SK-N-SH (cell line): ENCODE measurements around the gene GRK2. TPM values are rescaled to one million over a fixed set of nuclear protein-coding genes. Genes with fewer than 3 reads are reported as not detected.

Experiments
- CTCF ChIA-PET: fragments of 300-600, 350-600 bp; formaldehyde crosslinking; extraction: SDS; loops from one replicate; lab custom pipeline; 2021; lab: Yijun Ruan, JAX
- POLR2A ChIA-PET: fragments of 350-600 bp; sonication (Branson Sonifier 250); formaldehyde crosslinking; extraction: SDS; loops from one replicate; lab custom pipeline; 2020; ENCODE audit warnings: antibody characterized with exemption, inconsistent platforms; lab: Yijun Ruan, JAX
- DNase-seq: peaks from one replicate; pipeline ENCODE4 v3.0.0; 2012
- H2AFZ ChIP-seq: fragments of 200-600 bp; sonication (generic); 2 replicates; pipeline ENCODE4 v1.8.1; 2016; ENCODE audit warnings: antibody characterized with exemption, mild to moderate bottlenecking, low read depth
- H3F3A ChIP-seq: fragments of 200-600 bp; sonication (generic); replicated peaks from 2 replicates; pipeline ENCODE3; 2016; ENCODE audit warnings: antibody characterized with exemption, mild to moderate bottlenecking; ENCODE audit not compliant: insufficient read depth
- H3K27ac ChIP-seq, 2 experiments: fragments of 200-500 bp in 1 of 2; fragments of 200-600 bp in 1 of 2; sonication (Bioruptor generic) in 1 of 2; sonication (generic), shearing (Covaris generic) in 1 of 2; 2 replicates each; pipeline versions ENCODE4 v1.5.1 to v1.6.1; 2014 to 2016; ENCODE audit warnings: low read depth in 2 of 2, inconsistent platforms in 1 of 2, low read length in 1 of 2, mild to moderate bottlenecking in 1 of 2, mixed read lengths in 1 of 2
- H3K27me3 ChIP-seq: fragments of 200-600 bp; sonication (generic), shearing (Covaris generic); 2 replicates; pipeline ENCODE4 v1.6.1; 2016; ENCODE audit warnings: mixed run types; ENCODE audit not compliant: insufficient read depth
- H3K36me3 ChIP-seq, 2 experiments: fragments of 200-500 bp in 1 of 2; fragments of 200-600 bp in 1 of 2; sonication (Bioruptor generic) in 1 of 2; sonication (generic) in 1 of 2; replicated peaks in 1 of 2; 2 replicates each; pipeline versions ENCODE3 to v1.5.1; 2014 to 2016; ENCODE audit warnings: low read length in 1 of 2, mild to moderate bottlenecking in 1 of 2; ENCODE audit not compliant: insufficient read depth in 2 of 2, control insufficient read depth in 1 of 2
- H3K4me1 ChIP-seq, 2 experiments: fragments of 200-500 bp in 1 of 2; fragments of 200-600 bp in 1 of 2; sonication (Bioruptor generic) in 1 of 2; sonication (generic), shearing (Covaris generic) in 1 of 2; 2 replicates each; pipeline versions ENCODE4 v1.5.1 to v1.6.1; 2014 to 2016; ENCODE audit warnings: low read depth in 1 of 2, low read length in 1 of 2, mixed run types in 1 of 2; ENCODE audit not compliant: insufficient read depth in 2 of 2, control insufficient read depth in 1 of 2
- H3K4me2 ChIP-seq: fragments of 200-600 bp; sonication (generic), shearing (Covaris generic); 2 replicates; pipeline ENCODE4 v1.6.1; 2017; ENCODE audit warnings: mixed run types
- H3K4me3 ChIP-seq, 2 experiments: fragments of 200-500 bp in 1 of 2; fragments of 200-600 bp in 1 of 2; sonication (Bioruptor generic) in 1 of 2; sonication (generic), shearing (Covaris generic) in 1 of 2; 2 replicates each; pipeline versions ENCODE4 v1.5.1 to v1.8.1; 2014 to 2016; ENCODE audit warnings: low read depth in 2 of 2, inconsistent platforms in 1 of 2, low read length in 1 of 2, mild to moderate bottlenecking in 1 of 2, mixed read lengths in 1 of 2, moderate library complexity in 1 of 2
- H3K79me2 ChIP-seq: fragments of 200-600 bp; sonication (generic); 2 replicates; pipeline ENCODE4 v1.8.1; 2017; ENCODE audit warnings: mild to moderate bottlenecking; ENCODE audit not compliant: insufficient read depth
- H3K9ac ChIP-seq: fragments of 200-600 bp; sonication (generic); 2 replicates; pipeline ENCODE4 v1.6.1; 2017; ENCODE audit warnings: mixed run types
- H3K9me2 ChIP-seq: fragments of 200-600 bp; sonication (generic); 2 replicates; pipeline ENCODE4 v1.6.1; 2017; ENCODE audit warnings: mixed run types
- H3K9me3 ChIP-seq: fragments of 200-600 bp; sonication (generic); 2 replicates; pipeline ENCODE4 v1.6.1; 2017; ENCODE audit warnings: mixed run types, mild to moderate bottlenecking, moderate library complexity
- H4K20me1 ChIP-seq: fragments of 200-600 bp; sonication (generic); 2 replicates; pipeline ENCODE4 v1.6.1; 2017; ENCODE audit warnings: mild to moderate bottlenecking, mixed run types; ENCODE audit not compliant: insufficient read depth
- ELF1 ChIP-seq: IDR thresholded peaks from 2 replicates; pipeline ENCODE4 v1.4.0; 2012
- EZH2phosphoT487 ChIP-seq: fragments of 200-600 bp; sonication (generic); IDR thresholded peaks from 2 replicates; pipeline ENCODE4 v1.6.1; 2017; ENCODE audit warnings: low read depth, mixed run types, mild to moderate bottlenecking, antibody characterized with exemption, moderate library complexity, borderline replicate concordance
- GABPA ChIP-seq: IDR thresholded peaks from 2 replicates; pipeline ENCODE4 v1.4.0; 2012; ENCODE audit warnings: low read depth, mild to moderate bottlenecking
- JUND ChIP-seq: IDR thresholded peaks from 2 replicates; pipeline ENCODE4 v1.4.0; 2012
- MXI1 ChIP-seq: IDR thresholded peaks from 2 replicates; pipeline ENCODE4 v1.6.1; 2012; ENCODE audit warnings: mild to moderate bottlenecking, low read depth, low read length, improper control_type of control experiment
- NFIC ChIP-seq: IDR thresholded peaks from 2 replicates; pipeline ENCODE4 v1.4.0; 2012; ENCODE audit warnings: borderline replicate concordance
- NRF1 ChIP-seq: IDR thresholded peaks from 2 replicates; pipeline ENCODE4 v1.6.1; 2012; ENCODE audit warnings: low read depth, mild to moderate bottlenecking, low read length
- POLR2AphosphoS5 ChIP-seq: IDR thresholded peaks from 2 replicates; pipeline ENCODE4 v1.6.1; 2012; ENCODE audit warnings: low read depth, low read length
- RCOR1 ChIP-seq: fragments of 150-350 bp; IDR thresholded peaks from 2 replicates; pipeline ENCODE4 v1.6.1; 2017; ENCODE audit warnings: antibody characterized with exemption, low read length
- TCF12 ChIP-seq: IDR thresholded peaks from 2 replicates; pipeline ENCODE4 v1.4.0; 2012
- TEAD4 ChIP-seq: IDR thresholded peaks from 2 replicates; pipeline ENCODE4 v1.4.0; 2012; ENCODE audit warnings: mild to moderate bottlenecking, borderline replicate concordance; ENCODE audit not compliant: insufficient read depth
- WGBS: methylation state at CpG from one replicate; pipeline ENCODE4 v1.1.6; 2017; ENCODE audit warnings: low lambda C conversion rate; 5-methylcytosine and 5-hydroxymethylcytosine counted together
- polyA plus RNA-seq, 3 experiments: library from polyadenylated mRNA; depleted of rRNA; stranded (reverse); fragments of >200 nt; gene quantifications; 2 replicates each; pipeline ENCODE4 v1.2.3, GENCODE V29; 2012
- TF ChIP-seq, protein P1 (sequence below): IDR thresholded peaks from 2 replicates; pipeline ENCODE4 v1.4.0; 2012; ENCODE audit warnings: low read depth, borderline replicate concordance
- TF ChIP-seq, protein P2 (sequence below): IDR thresholded peaks from 2 replicates; pipeline ENCODE4 v1.6.1; 2012; ENCODE audit warnings: mild to moderate bottlenecking, low read depth, low read length, moderate library complexity
- TF ChIP-seq, protein P3 (sequence below): fragments of 150-350 bp; IDR thresholded peaks from 2 replicates; pipeline ENCODE4 v1.6.1; 2017; ENCODE audit warnings: antibody characterized with exemption, low read length, low read depth, borderline replicate concordance
- TF ChIP-seq, protein P4 (sequence below): IDR thresholded peaks from 2 replicates; pipeline ENCODE4 v1.4.0; 2012; ENCODE audit warnings: low read depth

Gene GRK2
- polyA plus RNA-seq, 1 of the 3 experiments (the other 2 are of a cell fraction), result 48.5 TPM

DNA sequence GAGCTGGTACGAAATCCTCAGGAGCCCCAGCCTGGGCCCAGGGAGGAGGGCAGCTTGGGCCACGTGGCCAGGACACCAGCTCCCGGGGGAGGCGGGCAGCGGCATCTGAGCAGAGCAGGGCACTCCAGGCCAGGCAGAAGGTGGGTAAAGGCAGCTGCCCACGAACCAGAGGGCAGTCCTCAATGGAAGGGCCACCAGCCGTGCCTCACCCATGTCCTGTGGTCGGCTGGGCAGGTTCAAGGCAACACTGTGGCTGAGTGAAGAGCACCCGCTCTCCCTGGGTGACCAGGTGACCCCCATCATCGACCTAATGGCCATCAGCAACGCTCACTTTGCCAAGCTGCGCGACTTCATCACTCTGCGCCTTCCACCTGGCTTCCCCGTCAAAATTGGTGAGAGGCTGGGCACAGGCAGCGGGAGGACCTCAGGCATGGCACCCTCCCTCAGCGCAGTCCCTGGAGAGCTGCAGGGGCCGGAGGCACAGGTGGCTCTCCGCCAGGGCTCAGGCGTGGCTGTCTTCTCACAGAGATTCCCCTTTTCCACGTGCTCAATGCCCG, 34.6 kb downstream of the GRK2 start:
- DNase-seq, result no peak
- H3K9me3 ChIP-seq, result 0 out of 2 replicates have a peak, but pooled peaks cover 10% of the 10 kb centered on the region
- TF ChIP-seq TCF12 (no peak), JUND (no peak), GABPA (no peak), RCOR1 (no peak), ELF1 (no peak), EZH2phosphoT487 (no peak), TEAD4 (no peak), NRF1 (no peak), MXI1 (no peak)
- TF ChIP-seq, protein P1, sequence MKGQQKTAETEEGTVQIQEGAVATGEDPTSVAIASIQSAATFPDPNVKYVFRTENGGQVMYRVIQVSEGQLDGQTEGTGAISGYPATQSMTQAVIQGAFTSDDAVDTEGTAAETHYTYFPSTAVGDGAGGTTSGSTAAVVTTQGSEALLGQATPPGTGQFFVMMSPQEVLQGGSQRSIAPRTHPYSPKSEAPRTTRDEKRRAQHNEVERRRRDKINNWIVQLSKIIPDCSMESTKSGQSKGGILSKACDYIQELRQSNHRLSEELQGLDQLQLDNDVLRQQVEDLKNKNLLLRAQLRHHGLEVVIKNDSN, result no peak
- TF ChIP-seq, protein P2, sequence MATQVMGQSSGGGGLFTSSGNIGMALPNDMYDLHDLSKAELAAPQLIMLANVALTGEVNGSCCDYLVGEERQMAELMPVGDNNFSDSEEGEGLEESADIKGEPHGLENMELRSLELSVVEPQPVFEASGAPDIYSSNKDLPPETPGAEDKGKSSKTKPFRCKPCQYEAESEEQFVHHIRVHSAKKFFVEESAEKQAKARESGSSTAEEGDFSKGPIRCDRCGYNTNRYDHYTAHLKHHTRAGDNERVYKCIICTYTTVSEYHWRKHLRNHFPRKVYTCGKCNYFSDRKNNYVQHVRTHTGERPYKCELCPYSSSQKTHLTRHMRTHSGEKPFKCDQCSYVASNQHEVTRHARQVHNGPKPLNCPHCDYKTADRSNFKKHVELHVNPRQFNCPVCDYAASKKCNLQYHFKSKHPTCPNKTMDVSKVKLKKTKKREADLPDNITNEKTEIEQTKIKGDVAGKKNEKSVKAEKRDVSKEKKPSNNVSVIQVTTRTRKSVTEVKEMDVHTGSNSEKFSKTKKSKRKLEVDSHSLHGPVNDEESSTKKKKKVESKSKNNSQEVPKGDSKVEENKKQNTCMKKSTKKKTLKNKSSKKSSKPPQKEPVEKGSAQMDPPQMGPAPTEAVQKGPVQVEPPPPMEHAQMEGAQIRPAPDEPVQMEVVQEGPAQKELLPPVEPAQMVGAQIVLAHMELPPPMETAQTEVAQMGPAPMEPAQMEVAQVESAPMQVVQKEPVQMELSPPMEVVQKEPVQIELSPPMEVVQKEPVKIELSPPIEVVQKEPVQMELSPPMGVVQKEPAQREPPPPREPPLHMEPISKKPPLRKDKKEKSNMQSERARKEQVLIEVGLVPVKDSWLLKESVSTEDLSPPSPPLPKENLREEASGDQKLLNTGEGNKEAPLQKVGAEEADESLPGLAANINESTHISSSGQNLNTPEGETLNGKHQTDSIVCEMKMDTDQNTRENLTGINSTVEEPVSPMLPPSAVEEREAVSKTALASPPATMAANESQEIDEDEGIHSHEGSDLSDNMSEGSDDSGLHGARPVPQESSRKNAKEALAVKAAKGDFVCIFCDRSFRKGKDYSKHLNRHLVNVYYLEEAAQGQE, result no peak
- TF ChIP-seq, all 33 proteins: peak for 0
- H2AFZ ChIP-seq, result no peak overlapping the region
- no peaks in the 10 kb centered on the region for H3K9me2 ChIP-seq
- H3K4me2 ChIP-seq, result no peak overlapping the region
- H3K36me3 ChIP-seq, result peaks cover 26 to 37% of the 10 kb centered on the region in 2 experiments
- 93% methylated on average over 14 of the region's 22 CpGs for WGBS
- peaks cover 8% of the 10 kb centered on the region for H3F3A ChIP-seq
- no peaks in the 10 kb centered on the region for H4K20me1 ChIP-seq
- no peak overlapping the region for H3K9ac ChIP-seq
- POLR2A ChIA-PET, result no interaction called here
- H3K27ac ChIP-seq, result no peak overlapping the region
- H3K4me1 ChIP-seq, result peaks cover 13 to 17% of the 10 kb centered on the region in 2 experiments; a peak in 2 of 4 replicates
- CTCF ChIA-PET, result interaction anchor here (1.2 to 5.1 kb wide), 3 partner anchors 12 to 38 kb away, joined by 3 to 37 read pairs (median 27); partner anchors contain the start of gene ANKRD13D
- no peaks in the 10 kb centered on the region for H3K27me3 ChIP-seq
- H3K4me3 ChIP-seq, result no peak overlapping the region
- peaks cover 25% of the 10 kb centered on the region for H3K79me2 ChIP-seq

DNA sequence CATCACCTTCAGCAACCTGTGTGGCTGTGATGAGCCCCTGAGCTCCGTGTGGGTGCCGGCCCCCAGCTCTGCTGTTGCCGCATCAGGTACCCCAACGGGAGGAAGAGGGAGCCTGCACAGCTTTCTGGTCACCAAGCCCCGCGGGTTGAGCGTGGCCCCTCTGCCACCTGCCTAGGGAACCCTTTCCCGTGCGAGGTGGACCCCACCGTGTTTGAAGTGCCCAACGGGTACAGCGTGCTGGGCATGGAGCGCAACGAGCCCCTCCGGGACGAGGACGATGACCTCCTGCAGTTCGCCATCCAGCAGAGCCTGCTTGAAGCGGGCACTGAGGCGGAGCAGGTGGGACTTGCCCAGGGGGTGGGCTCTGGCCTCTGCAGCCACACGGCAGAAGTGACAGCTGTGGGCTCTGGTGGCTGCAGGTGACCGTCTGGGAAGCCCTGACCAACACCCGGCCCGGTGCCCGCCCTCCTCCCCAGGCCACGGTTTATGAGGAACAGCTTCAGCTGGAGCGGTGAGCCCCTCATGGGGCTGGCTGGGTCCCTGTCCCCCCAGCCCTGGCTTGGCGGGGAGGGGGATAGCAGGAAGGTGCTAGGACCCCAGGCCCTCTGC, 35.1 kb downstream of the GRK2 start:
- no peak for DNase-seq
- Histone ChIP-seq H4K20me1 (no peaks in the 10 kb centered on the region), H3K9ac (no peak overlapping the region), H3K4me3 (no peak overlapping the region), H3F3A (peaks cover 6% of the 10 kb centered on the region), H3K36me3 (peaks cover 20 to 37% of the 10 kb centered on the region in 2 experiments), H3K4me2 (no peak overlapping the region), H3K79me2 (peaks cover 19% of the 10 kb centered on the region), H3K4me1 (peaks cover 13 to 17% of the 10 kb centered on the region in 2 experiments; a peak in 2 of 4 replicates), H3K27ac (no peak overlapping the region), H3K27me3 (no peaks in the 10 kb centered on the region), H2AFZ (no peak overlapping the region), H3K9me3 (0 out of 2 replicates have a peak, but pooled peaks cover 4% of the 10 kb centered on the region), H3K9me2 (no peaks in the 10 kb centered on the region)
- CTCF ChIA-PET, result interaction anchor here (1.2 to 5.1 kb wide), 5 partner anchors 12 to 71 kb away, joined by 3 to 37 read pairs (median 4); partner anchors contain the start of gene ANKRD13D
- POLR2A ChIA-PET, result no interaction called here
- TF ChIP-seq NFIC (no peak), POLR2AphosphoS5 (no peak)
- TF ChIP-seq, protein P3, sequence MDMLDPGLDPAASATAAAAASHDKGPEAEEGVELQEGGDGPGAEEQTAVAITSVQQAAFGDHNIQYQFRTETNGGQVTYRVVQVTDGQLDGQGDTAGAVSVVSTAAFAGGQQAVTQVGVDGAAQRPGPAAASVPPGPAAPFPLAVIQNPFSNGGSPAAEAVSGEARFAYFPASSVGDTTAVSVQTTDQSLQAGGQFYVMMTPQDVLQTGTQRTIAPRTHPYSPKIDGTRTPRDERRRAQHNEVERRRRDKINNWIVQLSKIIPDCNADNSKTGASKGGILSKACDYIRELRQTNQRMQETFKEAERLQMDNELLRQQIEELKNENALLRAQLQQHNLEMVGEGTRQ, result no peak
- TF ChIP-seq, protein P4, sequence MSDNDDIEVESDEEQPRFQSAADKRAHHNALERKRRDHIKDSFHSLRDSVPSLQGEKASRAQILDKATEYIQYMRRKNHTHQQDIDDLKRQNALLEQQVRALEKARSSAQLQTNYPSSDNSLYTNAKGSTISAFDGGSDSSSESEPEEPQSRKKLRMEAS, result no peak
- 87% methylated on average over 9 of the region's 28 CpGs for WGBS
